ENCODE data around the gene PHKG2.

Gene PHKG2

DNA sequence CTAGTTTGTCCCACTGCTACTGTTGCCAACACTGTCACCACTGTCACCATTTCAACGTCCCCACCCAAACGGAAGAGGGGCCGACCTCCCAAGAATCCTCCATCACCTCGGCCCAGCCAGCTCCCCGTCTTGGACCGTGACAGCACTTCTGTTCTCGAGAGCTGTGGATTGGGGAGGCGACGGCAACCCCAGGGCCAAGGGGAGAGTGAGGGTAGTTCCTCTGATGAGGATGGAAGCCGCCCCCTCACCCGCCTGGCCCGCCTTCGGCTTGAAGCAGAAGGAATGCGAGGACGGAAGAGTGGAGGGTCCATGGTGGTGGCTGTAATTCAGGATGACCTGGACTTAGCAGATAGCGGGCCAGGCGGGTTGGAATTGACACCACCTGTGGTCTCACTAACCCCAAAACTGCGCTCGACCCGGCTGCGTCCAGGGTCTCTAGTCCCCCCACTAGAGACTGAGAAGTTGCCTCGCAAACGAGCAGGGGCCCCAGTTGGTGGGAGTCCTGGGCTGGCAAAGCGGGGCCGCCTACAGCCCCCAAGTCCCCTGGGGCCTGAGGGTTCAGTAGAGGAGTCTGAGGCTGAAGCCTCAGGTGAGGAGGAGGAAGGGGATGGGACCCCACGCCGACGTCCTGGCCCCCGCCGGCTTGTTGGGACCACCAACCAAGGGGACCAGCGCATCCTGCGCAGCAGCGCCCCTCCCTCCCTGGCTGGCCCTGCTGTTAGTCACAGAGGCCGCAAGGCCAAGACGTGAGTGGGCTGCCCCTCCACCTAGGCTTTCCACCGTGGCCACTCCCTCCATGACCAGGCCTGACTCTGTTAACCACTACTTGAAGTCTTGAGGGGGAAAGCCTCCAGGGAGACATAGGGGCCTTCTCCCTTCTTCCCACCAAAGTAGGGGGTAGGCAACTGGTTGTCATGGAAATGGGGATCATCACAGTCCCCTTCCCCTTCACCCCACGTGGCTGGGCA lies 9.0 kb upstream of the PHKG2 start:
- TF ChIP-seq EZH2 (optimal IDR thresholded peaks at IDR 0.05; ENCODE audit: low read depth, low read length), result no peak
- TF ChIP-seq CTCF (IDR thresholded peaks at IDR 0.05; ENCODE audit: low read length), result no peak
- TF ChIP-seq EZH2phosphoT487 (IDR thresholded peaks at IDR 0.05; ENCODE audit: low read length), result no peak
- DNase-seq, result no peak
- no peak overlapping the region for H3K27ac ChIP-seq (ENCODE audit: low read length)
- H3K4me3 ChIP-seq (ENCODE audit: low read length), result no peak overlapping the region
- no peak overlapping the region for H3K4me2 ChIP-seq (ENCODE audit: low read depth, low read length)
- no peaks in the 10 kb centered on the region for H3K27me3 ChIP-seq (replicated peaks; ENCODE audit: insufficient read depth, low read length)
- H3K9ac ChIP-seq (ENCODE audit: low read length), result no peak overlapping the region
- no peaks in the 10 kb centered on the region for H3F3A ChIP-seq (ENCODE audit: insufficient read depth, low read length)
- H3K9me2 ChIP-seq (replicated peaks; ENCODE audit: insufficient read depth, low read length), result no peaks in the 10 kb centered on the region
- no peaks in the 10 kb centered on the region for H4K20me1 ChIP-seq (ENCODE audit: insufficient read depth, low read length)
- H2AFZ ChIP-seq (ENCODE audit: low read length), result no peak overlapping the region
- no peaks in the 10 kb centered on the region for H3K79me2 ChIP-seq (ENCODE audit: low read length)
- no peaks in the 10 kb centered on the region for H3K4me1 ChIP-seq (ENCODE audit: low read length)
- no peaks in the 10 kb centered on the region for H3K9me3 ChIP-seq (replicated peaks; ENCODE audit: insufficient read depth, low read length)
- H3K36me3 ChIP-seq (replicated peaks; ENCODE audit: insufficient read depth, low read length), result peaks cover 13% of the 10 kb centered on the region; the same call in 1 of the 2 replicates

- H3K4me3 ChIP-seq (ENCODE audit: low read length), result no peak overlapping the region
- no peaks in the 10 kb centered on the region for H3K27me3 ChIP-seq (replicated peaks; ENCODE audit: insufficient read depth, low read length)
- H3K9me3 ChIP-seq (replicated peaks; ENCODE audit: insufficient read depth, low read length), result no peaks in the 10 kb centered on the region
- H3K79me2 ChIP-seq (ENCODE audit: low read length), result no peaks in the 10 kb centered on the region
- H3F3A ChIP-seq (ENCODE audit: insufficient read depth, low read length), result peaks cover 4% of the 10 kb centered on the region; the same call in 1 of the 2 replicates
- H4K20me1 ChIP-seq (ENCODE audit: insufficient read depth, low read length), result no peaks in the 10 kb centered on the region
- no peak overlapping the region for H3K9ac ChIP-seq (ENCODE audit: low read length)
- H3K27ac ChIP-seq (ENCODE audit: low read length), result no peak overlapping the region
- no peaks in the 10 kb centered on the region for H3K9me2 ChIP-seq (replicated peaks; ENCODE audit: insufficient read depth, low read length)
- DNase-seq, result no peak
- no peaks in the 10 kb centered on the region for H3K4me1 ChIP-seq (ENCODE audit: low read length)
- no peak overlapping the region for H3K4me2 ChIP-seq (ENCODE audit: low read depth, low read length)
- no peak overlapping the region for H2AFZ ChIP-seq (ENCODE audit: low read length)
- TF ChIP-seq EZH2 (optimal IDR thresholded peaks at IDR 0.05; ENCODE audit: low read depth, low read length), result no peak
- TF ChIP-seq CTCF (IDR thresholded peaks at IDR 0.05; ENCODE audit: low read length), result no peak
- no peak for TF ChIP-seq EZH2phosphoT487 (IDR thresholded peaks at IDR 0.05; ENCODE audit: low read length)
- peaks cover 6% of the 10 kb centered on the region; the same call in 1 of the 2 replicates for H3K36me3 ChIP-seq (replicated peaks; ENCODE audit: insufficient read depth, low read length)
Measured at GRCh38 chr16:30740364-30741251, 7.6 kb upstream of the PHKG2 start.

GRCh38 chr16:30741461-30741914 lies 6.7 kb upstream of the PHKG2 start:
- no peaks in the 10 kb centered on the region for H3K9me3 ChIP-seq (replicated peaks; ENCODE audit: insufficient read depth, low read length)
- no peak overlapping the region for H3K9ac ChIP-seq (ENCODE audit: low read length)
- H3F3A ChIP-seq (ENCODE audit: insufficient read depth, low read length), result peaks cover 4% of the 10 kb centered on the region; the same call in 1 of the 2 replicates
- H3K4me2 ChIP-seq (ENCODE audit: low read depth, low read length), result no peak overlapping the region
- H3K27ac ChIP-seq (ENCODE audit: low read length), result no peak overlapping the region
- H3K79me2 ChIP-seq (ENCODE audit: low read length), result no peaks in the 10 kb centered on the region
- TF ChIP-seq EZH2phosphoT487 (IDR thresholded peaks at IDR 0.05; ENCODE audit: low read length) (no peak), EZH2 (optimal IDR thresholded peaks at IDR 0.05; ENCODE audit: low read depth, low read length) (no peak), CTCF (IDR thresholded peaks at IDR 0.05; ENCODE audit: low read length) (no peak)
- no peak overlapping the region for H3K4me3 ChIP-seq (ENCODE audit: low read length)
- no peaks in the 10 kb centered on the region for H3K4me1 ChIP-seq (ENCODE audit: low read length)
- H2AFZ ChIP-seq (ENCODE audit: low read length), result no peak overlapping the region
- no peaks in the 10 kb centered on the region for H3K27me3 ChIP-seq (replicated peaks; ENCODE audit: insufficient read depth, low read length)
- no peak for DNase-seq
- H4K20me1 ChIP-seq (ENCODE audit: insufficient read depth, low read length), result no peaks in the 10 kb centered on the region
- no peaks in the 10 kb centered on the region for H3K9me2 ChIP-seq (replicated peaks; ENCODE audit: insufficient read depth, low read length)
- peaks cover 6% of the 10 kb centered on the region; the same call in 1 of the 2 replicates for H3K36me3 ChIP-seq (replicated peaks; ENCODE audit: insufficient read depth, low read length)
